ENCODE measurements around the gene ARHGDIG.

GRCh38 chr16:261031-261691, 19.2 kb upstream of the ARHGDIG start:
- no peak for TF ChIP-seq CTCF (IDR thresholded peaks at IDR 0.05; ENCODE audit: insufficient read depth, low read length, poor library complexity, severe bottlenecking)
- TF ChIP-seq EZH2phosphoT487 (conservative IDR thresholded peaks at IDR 0.05; ENCODE audit: low read length) = no peak

Data from SU-DHL-6 (cell line).